OCI-LY3 (cell line): ENCODE data around the gene CLCA1.

Source experiments
- CTCF ChIP-seq: fragments of 200-600, 300-600 bp; sonication (generic); IDR thresholded peaks from 2 replicates; pipeline ENCODE4 v1.5.1; 2014; ENCODE audit warnings: antibody characterized with exemption, low read length, low read depth
- EZH2phosphoT487 ChIP-seq: fragments of 200-600 bp; shearing (Covaris generic); IDR thresholded peaks from 2 replicates; pipeline ENCODE4 v1.6.1; 2018; ENCODE audit warnings: antibody characterized with exemption, mixed run types, low read depth

DNA sequence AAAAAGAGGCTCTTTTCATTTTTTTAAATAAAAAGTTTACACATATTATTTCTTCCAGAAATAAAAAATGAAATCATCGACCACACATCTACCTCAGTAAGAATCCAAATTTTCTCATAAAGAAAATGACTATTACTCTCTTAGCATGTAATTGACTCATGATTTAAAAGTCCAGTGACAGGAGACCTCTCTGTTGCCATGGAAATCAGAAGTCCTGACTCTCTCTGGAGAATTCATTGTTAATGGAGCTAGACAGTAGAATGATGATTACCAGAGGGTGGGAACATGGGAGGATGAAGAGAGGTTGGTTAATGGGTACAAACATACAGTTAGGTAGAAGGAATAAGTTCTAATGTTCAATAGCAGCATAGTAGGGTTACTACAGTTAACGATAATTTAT lies 73.1 kb downstream of the CLCA1 start:
- TF ChIP-seq EZH2phosphoT487 (no peak), CTCF (no peak)
